ENCODE data around the gene BLTP1.
A peak's percentile ranks its signal among the peaks of the same experiment; 100 is the strongest.

Gene BLTP1

GRCh38 chr4:122122083-122122482, 30.0 kb upstream of the BLTP1 start:
- no peaks in the 10 kb centered on the region for H4K20me1 ChIP-seq (ENCODE audit: insufficient read depth, low read length)
- no peaks in the 10 kb centered on the region for H3K4me1 ChIP-seq (ENCODE audit: insufficient read depth, low read length)
- no peaks in the 10 kb centered on the region for H3K36me3 ChIP-seq (ENCODE audit: insufficient read depth, low read length)
- H3K79me2 ChIP-seq (ENCODE audit: insufficient read depth, low read length): no peaks in the 10 kb centered on the region
- no peaks in the 10 kb centered on the region for H3K9me3 ChIP-seq (ENCODE audit: insufficient read depth, low read length, severe bottlenecking)
- TF ChIP-seq EZH2 (IDR thresholded peaks at IDR 0.05; ENCODE audit: borderline replicate concordance, low read depth, low read length, severe bottlenecking) (no peak), CTCF (IDR thresholded peaks at IDR 0.05; ENCODE audit: borderline replicate concordance, extremely low read depth, low read length, poor library complexity, severe bottlenecking) (no peak)
- H3K27me3 ChIP-seq (ENCODE audit: insufficient read depth, low read length, poor library complexity): no peaks in the 10 kb centered on the region
- H3K4me2 ChIP-seq (ENCODE audit: insufficient read depth, low read length): no peak overlapping the region
- H3K27ac ChIP-seq (ENCODE audit: low read length): no peak overlapping the region
- no peak overlapping the region for H3K4me3 ChIP-seq (ENCODE audit: low read depth in 1 of 2, low read length in 2 of 2)
- DNase-seq (no peak), ATAC-seq (ENCODE audit: insufficient read depth, low read depth) (no peak)
- H3K9ac ChIP-seq (ENCODE audit: low read depth, low read length): no peak overlapping the region
- H2AFZ ChIP-seq (ENCODE audit: low read depth, low read length): no peak overlapping the region

- Histone ChIP-seq H3K9ac (ENCODE audit: low read depth, low read length) (no peak overlapping the region), H3K9me3 (ENCODE audit: insufficient read depth, low read length, severe bottlenecking) (no peaks in the 10 kb centered on the region), H3K27me3 (ENCODE audit: insufficient read depth, low read length, poor library complexity) (no peaks in the 10 kb centered on the region), H3K4me2 (ENCODE audit: insufficient read depth, low read length) (no peak overlapping the region), H3K4me3 (ENCODE audit: low read depth in 1 of 2, low read length in 2 of 2) (no peak overlapping the region), H3K79me2 (ENCODE audit: insufficient read depth, low read length) (no peaks in the 10 kb centered on the region), H3K27ac (ENCODE audit: low read length) (no peak overlapping the region), H2AFZ (ENCODE audit: low read depth, low read length) (no peak overlapping the region), H3K4me1 (ENCODE audit: insufficient read depth, low read length) (peaks cover 11% of the 10 kb centered on the region), H3K36me3 (ENCODE audit: insufficient read depth, low read length) (no peaks in the 10 kb centered on the region), H4K20me1 (ENCODE audit: insufficient read depth, low read length) (no peaks in the 10 kb centered on the region)
- ATAC-seq (ENCODE audit: insufficient read depth, low read depth) (no peak), DNase-seq (no peak)
- TF ChIP-seq CTCF (IDR thresholded peaks at IDR 0.05; ENCODE audit: borderline replicate concordance, extremely low read depth, low read length, poor library complexity, severe bottlenecking): no peak
- TF ChIP-seq EZH2 (IDR thresholded peaks at IDR 0.05; ENCODE audit: borderline replicate concordance, low read depth, low read length, severe bottlenecking): no peak
These were observed 23.1 kb upstream of the BLTP1 start for GRCh38 chr4:122129061-122129460.

GRCh38 chr4:122131562-122132157, 20.5 kb upstream of the BLTP1 start:
- no peaks in the 10 kb centered on the region for H4K20me1 ChIP-seq (ENCODE audit: insufficient read depth, low read length)
- H3K27me3 ChIP-seq (ENCODE audit: insufficient read depth, low read length, poor library complexity): peaks cover 3% of the 10 kb centered on the region
- no peak overlapping the region for H3K4me3 ChIP-seq (ENCODE audit: low read depth in 1 of 2, low read length in 2 of 2)
- H3K79me2 ChIP-seq (ENCODE audit: insufficient read depth, low read length): no peaks in the 10 kb centered on the region
- DNase-seq (peak; percentile 12), ATAC-seq (ENCODE audit: insufficient read depth, low read depth) (peak; percentile 94)
- TF ChIP-seq CTCF (IDR thresholded peaks at IDR 0.05; ENCODE audit: borderline replicate concordance, extremely low read depth, low read length, poor library complexity, severe bottlenecking): no peak
- no peak for TF ChIP-seq EZH2 (IDR thresholded peaks at IDR 0.05; ENCODE audit: borderline replicate concordance, low read depth, low read length, severe bottlenecking)
- H3K4me1 ChIP-seq (ENCODE audit: insufficient read depth, low read length): peaks cover 11% of the 10 kb centered on the region
- H3K27ac ChIP-seq (ENCODE audit: low read length): no peak overlapping the region; the same call in 1 of the 2 replicates
- H3K9me3 ChIP-seq (ENCODE audit: insufficient read depth, low read length, severe bottlenecking): no peaks in the 10 kb centered on the region
- H3K4me2 ChIP-seq (ENCODE audit: insufficient read depth, low read length): 0 out of 2 replicates have a peak overlapping the region, but pooled peaks have one; percentile 7
- peak overlapping the region; percentile 20; the same call in 1 of the 2 replicates for H2AFZ ChIP-seq (ENCODE audit: low read depth, low read length)
- no peak overlapping the region for H3K9ac ChIP-seq (ENCODE audit: low read depth, low read length)
- H3K36me3 ChIP-seq (ENCODE audit: insufficient read depth, low read length): no peaks in the 10 kb centered on the region
